Motor neuron (in vitro differentiated cells): ENCODE measurements around the gene ZNF592. TPM values are rescaled to one million over a fixed set of nuclear protein-coding genes. Genes with fewer than 3 reads are reported as not detected.

Experiments used
- ATAC-seq, 8 experiments: fragments of 200-7000 bp; cut with Tn5 transposase; replicated peaks in 6 of 8; 2 replicates each; pipeline ENCODE4 v1.8.0; 2021; ENCODE audit warnings: mild to moderate bottlenecking in 8 of 8, moderate library complexity in 8 of 8
- H3K27ac ChIP-seq, 2 donors: fragments of 250-450 bp; sonication (Bioruptor Pico); 2 replicates each; pipeline ENCODE4 v1.9.0; 2021; ENCODE audit warnings: antibody characterized with exemption in 2 of 2, mild to moderate bottlenecking in 2 of 2, moderate library complexity in 1 of 2
- H3K4me1 ChIP-seq, 2 donors: fragments of 250-450 bp; sonication (Bioruptor Pico); replicated peaks in 1 of 2; 2 replicates each; pipeline ENCODE4 v1.6.1; 2021; ENCODE audit warnings: antibody characterized with exemption in 2 of 2, mild to moderate bottlenecking in 2 of 2, moderate library complexity in 1 of 2
- H3K4me3 ChIP-seq, 5 donors: fragments of 250-450 bp; sonication (Bioruptor Pico); 2 replicates each; pipeline ENCODE4 v1.9.0; 2021; ENCODE audit warnings: antibody characterized with exemption in 5 of 5, mild to moderate bottlenecking in 5 of 5, moderate library complexity in 4 of 5
- WGBS, 10 experiments: fragments of 450-650 bp; shearing (Covaris generic); methylation state at CpG; one replicate each; pipeline ENCODE4 v1.0.0; 2022; 5-methylcytosine and 5-hydroxymethylcytosine counted together
- in situ Hi-C, 9 experiments: fragments of 400-800 bp; cut with MboI; loops; one replicate each; pipeline ENCODE4 v1.15.0; 2021; ENCODE audit warnings: low sequenced_read_pairs in 9 of 9, low pct_unique_long_range_greater_than_20kb in 2 of 9; ENCODE audit not compliant: unreplicated experiment in 9 of 9
- total RNA-seq, 8 experiments: library from RNA; unstranded; fragments of 300-600 nt; gene quantifications; 2 replicates each; pipeline versions ENCODE4 v1.2.3 to v1.2.4, GENCODE V29; 2022

ZNF592 gene
- total RNA-seq: 10 to 100 TPM in 5 of 8 experiments, 1 to 10 TPM in 3; 5.7 to 14.6 (median 11.1) TPM

- H3K4me3 ChIP-seq: peak within 1 kb of the TSS; percentile 57 to 98 (median 94)
- no CpG with 5 or more reads among the region's 127 CpGs for WGBS, 10 experiments
- in situ Hi-C loops: no loop called here
- ATAC-seq: peak; percentile 62 to 83 (median 78)
- H3K27ac ChIP-seq: peak within 1 kb of the TSS; percentile 94 to 97
- peaks cover 19 to 20% of the 10 kb centered on the region in 2 donors for H3K4me1 ChIP-seq
Observed at GRCh38 chr15:84748274-84749110, at the start of gene ZNF592. Gene ZNF592 (plus strand): TSS chr15:84748592. CDS start chr15:84782676, 34,084 bp downstream.

GRCh38 chr15:84699538-84700191 is 48.7 kb upstream of the ZNF592 start:
- Histone ChIP-seq H3K4me3 (no peak overlapping the region), H3K4me1 (no peaks in the 10 kb centered on the region), H3K27ac (no peak overlapping the region)
- 78 to 100% (median 90%) methylated on average over 1 to 8 of the region's 8 CpGs for WGBS, 10 experiments
- no peak for ATAC-seq
- in situ Hi-C loops: loop anchor here in 1 of 9 experiments (25.0 kb wide), 1 partner anchor 88 kb away; no protein-coding TSS in a partner anchor

- 33 to 100% (median 81%) methylated on average over 2 to 4 of the region's 4 CpGs; no CpG with 5 or more reads in 3 of the 10 experiments for WGBS, 10 experiments
Observed at GRCh38 chr15:84702961-84703482, 45.4 kb upstream of the ZNF592 start.

GRCh38 chr15:84703808-84704207 is 44.6 kb upstream of the ZNF592 start:
- in situ Hi-C loops: no loop called here
- WGBS, 10 experiments: 83 to 100% (median 100%) methylated on average over 1 to 5 of the region's 5 CpGs
- Histone ChIP-seq H3K27ac (no peak overlapping the region), H3K4me1 (no peaks in the 10 kb centered on the region), H3K4me3 (no peak overlapping the region)
- no peak for ATAC-seq

More at GRCh38 chr15:84702961-84703482, 45.4 kb upstream of the ZNF592 start:
- peak in 3 of 8 experiments; percentile 12 to 55 (median 34) for ATAC-seq
- no peaks in the 10 kb centered on the region for H3K4me1 ChIP-seq
- H3K4me3 ChIP-seq: no peak overlapping the region
- H3K27ac ChIP-seq: no peak overlapping the region
- in situ Hi-C loops: no loop called here

GRCh38 chr15:84714372-84714771 is 34.0 kb upstream of the ZNF592 start:
- ATAC-seq: no peak
- H3K4me3 ChIP-seq: peak overlapping the region; percentile 62 to 94 (median 84)
- H3K4me1 ChIP-seq: peaks cover 4 to 6% of the 10 kb centered on the region in 2 donors
- no peak overlapping the region for H3K27ac ChIP-seq
- 33 to 100% (median 82%) methylated on average over 1 to 5 of the region's 5 CpGs for WGBS, 10 experiments
- in situ Hi-C loops: no loop called here

- 25 to 83% (median 38%) methylated on average over 2 to 3 of the region's 3 CpGs for WGBS, 10 experiments
- H3K4me3 ChIP-seq: peak overlapping the region; percentile 62 to 94 (median 84)
- in situ Hi-C loops: no loop called here
- ATAC-seq: no peak
- peaks cover 4 to 6% of the 10 kb centered on the region in 2 donors for H3K4me1 ChIP-seq
- H3K27ac ChIP-seq: peak overlapping the region in 1 of 2 donors; percentile 92
Observed at GRCh38 chr15:84714821-84715220, 33.6 kb upstream of the ZNF592 start.

- Histone ChIP-seq H3K4me3 (peak overlapping the region; percentile 62 to 94 (median 84)), H3K4me1 (peaks cover 4 to 6% of the 10 kb centered on the region in 2 donors), H3K27ac (peak overlapping the region; percentile 82 to 92)
- peak; percentile 3 to 24 (median 12) for ATAC-seq
- WGBS, 10 experiments: 0 to 4% (median 1%) methylated on average over 4 to 15 of the region's 36 CpGs; no CpG with 5 or more reads in 3 of the 10 experiments
- in situ Hi-C loops: no loop called here
Observed at GRCh38 chr15:84715441-84716035, 32.9 kb upstream of the ZNF592 start.

GRCh38 chr15:84716036-84716732 is 32.2 kb upstream of the ZNF592 start, which contains the start of gene SEC11A:
Gene SEC11A (minus strand): TSS chr15:84716139. CDS start chr15:84716075, 64 bp downstream.
- Histone ChIP-seq H3K4me1 (peaks cover 4 to 6% of the 10 kb centered on the region in 2 donors), H3K4me3 (peak within 1 kb of the TSS; percentile 62 to 94 (median 84)), H3K27ac (peak within 1 kb of the TSS; percentile 82 to 92)
- 0 to 5% (median 0%) methylated on average over 1 to 18 of the region's 57 CpGs for WGBS, 10 experiments
- peak; percentile 89 to 97 (median 96) for ATAC-seq
- in situ Hi-C loops: no loop called here

- 33 to 57% (median 40%) methylated on average over 1 of the region's 2 CpGs; no CpG with 5 or more reads in 7 of the 10 experiments for WGBS, 10 experiments
- H3K27ac ChIP-seq: no peak overlapping the region
- in situ Hi-C loops: no loop called here
- no peak overlapping the region for H3K4me3 ChIP-seq
- no peak for ATAC-seq
- H3K4me1 ChIP-seq: peaks cover 0 to 4% of the 10 kb centered on the region in 2 donors
Observed at GRCh38 chr15:84721371-84721770, 27.0 kb upstream of the ZNF592 start.

GRCh38 chr15:84722628-84723027 is 25.8 kb upstream of the ZNF592 start:
- 80 to 100% methylated on average over 1 to 2 of the region's 2 CpGs; no CpG with 5 or more reads in 8 of the 10 experiments for WGBS, 10 experiments
- Histone ChIP-seq H3K4me3 (no peak overlapping the region), H3K4me1 (no peaks in the 10 kb centered on the region), H3K27ac (no peak overlapping the region)
- ATAC-seq: no peak
- in situ Hi-C loops: no loop called here

GRCh38 chr15:84725001-84725491 is 23.3 kb upstream of the ZNF592 start:
- no peak overlapping the region for H3K4me3 ChIP-seq
- H3K27ac ChIP-seq: no peak overlapping the region
- in situ Hi-C loops: no loop called here
- WGBS, 10 experiments: 88% methylated on average over 1 of the region's 1 CpG; no CpG with 5 or more reads in 9 of the 10 experiments
- H3K4me1 ChIP-seq: no peaks in the 10 kb centered on the region
- peak in 3 of 8 experiments; percentile 72 to 99 (median 98) for ATAC-seq

- no peak for ATAC-seq
- 82 to 100% (median 92%) methylated on average over 2 to 4 of the region's 6 CpGs; no CpG with 5 or more reads in 3 of the 10 experiments for WGBS, 10 experiments
Observed at GRCh38 chr15:84727429-84727828, 21.0 kb upstream of the ZNF592 start.

More at GRCh38 chr15:84727429-84727828, 21.0 kb upstream of the ZNF592 start:
- Histone ChIP-seq H3K4me1 (no peaks in the 10 kb centered on the region), H3K27ac (no peak overlapping the region), H3K4me3 (no peak overlapping the region)
- in situ Hi-C loops: no loop called here
